ENCODE data around the gene ATP6V0E1.

The ATP6V0E1 gene

GRCh38 chr5:172983542-172984243 is at the start of gene ATP6V0E1:
Gene ATP6V0E1 (plus strand): TSS chr5:172983771. CDS start chr5:172983861, 90 bp downstream.
- peak; percentile 91 for DNase-seq

GRCh38 chr5:172935096-172935495 is 48.5 kb upstream of the ATP6V0E1 start:
- DNase-seq, result no peak

GRCh38 chr5:172936401-172936800 is 47.2 kb upstream of the ATP6V0E1 start:
- DNase-seq, result no peak

DNA sequence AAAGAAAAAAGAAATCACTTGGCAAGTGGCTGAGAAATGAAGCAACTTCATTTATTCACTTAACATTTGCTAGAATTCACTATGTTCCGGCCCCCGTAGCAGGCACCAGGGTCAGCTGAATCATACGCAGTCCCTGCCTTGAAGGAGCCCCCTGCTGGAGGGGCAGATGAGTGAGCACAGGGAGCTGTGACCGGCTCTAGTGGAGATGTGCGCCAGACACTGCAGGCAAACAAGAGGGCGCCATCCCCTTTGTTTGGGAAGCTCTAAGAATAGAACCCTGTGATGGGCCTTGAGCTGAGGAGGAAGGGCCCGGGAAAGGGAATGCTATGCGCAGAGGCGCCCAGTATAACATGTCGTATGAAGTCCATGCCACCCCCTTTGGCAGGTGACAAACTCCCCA is 44.5 kb upstream of the ATP6V0E1 start:
- no peak for DNase-seq

- no peak for DNase-seq
These were observed 43.8 kb upstream of the ATP6V0E1 start for GRCh38 chr5:172939611-172940267.

GRCh38 chr5:172940268-172941066 is 43.1 kb upstream of the ATP6V0E1 start:
- no peak for DNase-seq

- DNase-seq, result no peak
These were observed 42.5 kb upstream of the ATP6V0E1 start for GRCh38 chr5:172941067-172941516.

- no peak for DNase-seq
These were observed 41.0 kb upstream of the ATP6V0E1 start for GRCh38 chr5:172942556-172942955.

- DNase-seq, result no peak
These were observed 40.2 kb upstream of the ATP6V0E1 start for GRCh38 chr5:172943283-172943841.

DNA sequence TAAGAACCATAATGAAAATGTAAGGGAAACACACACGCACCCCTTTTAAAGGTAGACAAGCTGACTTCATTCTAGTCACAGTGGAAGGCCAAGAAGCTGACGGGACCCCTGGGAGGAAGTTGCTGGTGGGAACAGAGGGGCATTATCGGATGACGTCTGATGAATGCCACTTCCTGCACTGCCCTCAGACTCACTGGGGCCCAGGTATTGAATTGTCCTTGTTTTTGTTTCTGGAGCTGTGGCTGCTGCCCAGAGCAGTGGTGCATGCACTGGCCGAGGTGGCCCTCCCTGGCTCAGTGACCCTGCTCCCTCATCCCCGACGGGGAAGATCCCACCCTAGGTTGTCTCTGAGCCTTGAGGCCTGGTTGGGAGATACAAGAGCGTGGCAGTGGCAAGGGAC is 39.7 kb upstream of the ATP6V0E1 start:
- no peak for DNase-seq

- no peak for DNase-seq
These were observed 38.8 kb upstream of the ATP6V0E1 start for GRCh38 chr5:172944741-172945140.

DNA sequence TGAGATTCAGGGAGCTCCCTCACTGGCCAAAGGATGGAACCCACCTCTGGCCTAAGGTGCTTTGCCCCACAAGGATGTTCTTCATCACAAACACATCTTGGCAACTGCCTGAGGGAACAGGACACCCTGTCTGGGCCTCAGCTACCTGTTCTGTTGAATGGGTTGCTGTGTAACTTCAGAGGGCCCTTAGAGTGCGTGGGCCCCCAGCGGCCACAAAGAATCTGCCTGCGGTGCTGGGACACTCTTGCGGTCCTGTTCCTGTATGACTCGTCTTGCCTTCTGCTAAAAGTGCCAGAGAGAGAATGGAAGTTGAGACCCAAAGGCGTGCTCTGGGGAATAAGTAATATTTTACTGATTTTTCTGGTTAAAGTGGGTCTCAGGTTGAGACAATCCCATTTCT is 38.4 kb upstream of the ATP6V0E1 start:
- DNase-seq, result no peak

DNA sequence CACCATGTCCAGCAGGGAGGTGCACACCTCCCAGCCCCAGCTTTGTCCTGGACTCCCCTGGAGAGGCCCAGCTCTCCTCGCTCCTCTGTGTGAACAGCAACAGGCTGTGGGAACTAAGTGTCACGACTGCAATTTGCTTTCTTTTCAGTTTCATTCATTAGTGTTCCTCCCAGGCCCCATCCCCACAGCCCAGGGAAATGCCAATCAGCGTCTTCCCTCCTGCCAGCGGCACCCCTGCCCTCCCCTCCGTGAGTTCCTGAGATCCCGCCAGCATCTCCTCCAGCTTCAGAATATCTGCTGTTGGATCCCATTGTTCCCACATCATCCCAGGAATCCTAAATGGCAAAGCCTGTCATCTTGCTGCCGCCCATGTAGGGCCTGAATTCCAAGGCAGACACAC is 37.4 kb upstream of the ATP6V0E1 start:
- DNase-seq, result no peak

GRCh38 chr5:172949426-172949825 is 34.1 kb upstream of the ATP6V0E1 start:
- no peak for DNase-seq

DNA sequence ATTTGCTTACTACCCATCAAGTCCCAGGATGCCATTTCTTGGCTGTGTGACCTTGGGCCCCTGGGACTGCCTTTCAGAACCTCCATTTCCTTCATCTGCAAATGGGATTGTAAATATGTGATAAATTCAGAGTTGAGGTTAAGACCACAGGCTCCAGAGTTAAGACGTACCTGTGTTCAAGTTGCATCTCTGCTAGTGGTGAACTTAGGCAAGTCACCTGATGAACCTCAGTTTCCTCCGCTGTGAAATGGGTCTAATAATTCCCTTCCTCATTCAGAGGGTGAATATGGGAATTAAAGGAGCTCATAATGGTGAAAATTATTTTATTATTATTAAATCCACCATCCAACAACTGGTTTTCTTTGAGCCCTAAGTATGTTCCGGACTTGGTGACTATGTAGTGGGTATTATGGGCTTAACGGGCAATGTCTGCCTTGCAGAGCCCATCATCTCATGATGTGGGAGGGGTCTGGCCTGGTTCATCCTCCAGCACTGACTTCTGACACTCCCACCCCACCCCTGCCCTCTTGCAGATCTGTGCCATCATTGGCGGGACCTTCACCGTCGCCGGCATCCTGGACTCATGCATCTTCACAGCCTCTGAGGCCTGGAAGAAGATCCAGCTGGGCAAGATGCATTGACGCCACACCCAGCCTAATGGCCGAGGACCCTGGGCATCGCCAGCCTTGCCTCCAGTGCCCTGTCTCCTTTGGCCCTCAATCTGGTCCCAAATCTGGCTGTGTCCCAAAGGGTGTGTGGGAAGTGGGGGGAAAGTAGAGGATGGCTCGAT is 33.2 kb upstream of the ATP6V0E1 start:
- no peak for DNase-seq

DNA sequence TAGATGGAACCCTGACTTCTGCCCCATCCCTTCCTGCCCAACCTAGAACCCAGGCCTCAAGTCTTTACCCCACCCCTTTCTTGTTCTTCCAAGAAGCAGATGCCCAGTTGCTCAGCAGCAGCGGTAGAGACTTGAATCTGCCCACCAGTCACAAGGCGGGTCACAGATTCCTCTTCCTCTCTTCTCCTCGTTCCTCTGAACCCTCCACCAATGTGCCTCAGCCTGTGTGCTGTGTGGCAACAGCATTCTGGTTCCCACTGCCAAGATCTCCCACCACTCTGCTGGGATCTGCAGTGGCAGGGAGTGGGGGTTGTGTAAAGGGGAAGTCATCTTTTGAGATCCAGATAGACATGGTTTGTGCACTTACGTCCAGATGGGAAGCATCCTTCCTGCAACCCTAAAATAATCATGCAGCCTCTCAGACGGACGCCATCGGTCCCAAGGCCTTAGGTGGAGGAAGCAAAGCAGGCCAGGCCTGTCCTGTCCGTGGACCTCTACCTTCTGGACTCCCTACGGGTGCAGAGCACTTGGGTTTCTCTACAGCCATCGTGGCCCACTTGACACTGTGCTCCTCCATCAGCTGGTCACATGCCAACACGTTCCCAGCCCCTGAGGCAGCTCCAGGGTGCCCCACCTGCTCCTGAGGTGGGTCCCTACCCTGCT is 32.1 kb upstream of the ATP6V0E1 start:
- DNase-seq, result no peak

DNA sequence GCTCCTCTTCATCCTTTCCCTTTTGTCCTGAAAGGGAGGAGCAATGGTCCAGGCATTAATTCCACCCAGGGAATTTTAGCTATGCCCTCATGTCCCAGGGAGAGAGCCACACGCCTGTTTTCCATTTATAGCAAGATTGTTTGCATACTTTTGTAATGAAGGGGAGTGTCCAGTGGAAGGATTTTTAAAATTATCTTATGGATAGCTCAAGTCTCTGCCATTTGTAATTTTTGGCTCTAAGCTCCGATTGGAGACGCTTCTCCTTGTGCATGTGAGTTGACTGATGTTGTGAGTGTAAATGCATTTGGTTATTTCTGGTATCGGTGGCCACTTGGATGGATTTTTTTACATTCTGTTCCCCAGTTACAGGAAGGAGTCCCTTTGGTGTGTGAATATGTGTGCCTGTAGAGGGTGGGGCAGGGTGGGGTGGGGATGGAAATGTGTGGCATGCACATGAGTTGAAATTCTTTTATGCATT is 31.5 kb upstream of the ATP6V0E1 start:
- DNase-seq, result no peak

- DNase-seq, result no peak
These were observed 29.5 kb upstream of the ATP6V0E1 start for GRCh38 chr5:172953776-172954675.

DNA sequence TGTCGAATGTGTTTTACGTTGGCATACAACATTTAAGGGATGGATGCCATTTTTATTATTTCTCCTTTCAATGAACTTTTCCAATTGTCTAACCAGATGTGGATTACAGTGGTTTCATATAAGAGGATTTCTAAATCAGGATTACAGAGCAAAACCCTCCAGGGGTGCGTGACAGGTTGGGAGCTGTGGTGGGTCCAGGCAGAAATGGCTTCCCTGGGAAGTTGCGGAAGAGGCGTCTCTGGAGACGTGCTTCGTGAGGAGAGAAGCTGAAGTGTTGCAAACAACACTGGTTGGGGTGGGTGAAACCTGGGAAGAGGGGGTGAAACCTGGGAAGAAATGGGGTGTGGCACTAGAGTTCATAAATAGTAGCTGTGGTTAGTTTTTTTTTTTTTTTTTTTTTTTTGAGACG is 28.8 kb upstream of the ATP6V0E1 start:
- no peak for DNase-seq

DNA sequence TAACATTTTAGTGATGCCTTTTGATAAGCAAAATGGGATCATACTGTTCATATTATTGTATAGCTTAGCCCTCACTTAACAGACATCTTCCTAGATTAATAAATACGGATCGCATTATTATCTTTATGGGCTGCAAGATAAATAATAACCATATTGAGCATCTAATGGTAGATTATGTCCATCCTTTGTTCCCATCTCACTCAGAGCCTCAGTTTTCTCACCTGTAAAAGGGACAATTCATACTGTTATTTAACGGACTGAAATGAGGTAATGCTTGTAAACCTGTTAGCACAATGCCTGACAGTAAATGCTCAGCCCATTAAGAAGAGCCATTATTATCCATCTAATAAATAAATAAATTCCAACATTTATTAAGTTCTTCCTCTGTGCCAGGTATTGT is 27.3 kb upstream of the ATP6V0E1 start:
- DNase-seq, result no peak

- DNase-seq, result no peak
These were observed 26.6 kb upstream of the ATP6V0E1 start for GRCh38 chr5:172956936-172957335.

All from CD4-positive, alpha-beta T cell treated with Interleukin-4 for 4 hours (primary cell).